ENCODE data around the gene BAD.
"Not testable (repeated sequence)": the region's sequence is repeated elsewhere in the genome, so short reads cannot be mapped to it uniquely, and the experiment has no call there.

BAD gene

DNA sequence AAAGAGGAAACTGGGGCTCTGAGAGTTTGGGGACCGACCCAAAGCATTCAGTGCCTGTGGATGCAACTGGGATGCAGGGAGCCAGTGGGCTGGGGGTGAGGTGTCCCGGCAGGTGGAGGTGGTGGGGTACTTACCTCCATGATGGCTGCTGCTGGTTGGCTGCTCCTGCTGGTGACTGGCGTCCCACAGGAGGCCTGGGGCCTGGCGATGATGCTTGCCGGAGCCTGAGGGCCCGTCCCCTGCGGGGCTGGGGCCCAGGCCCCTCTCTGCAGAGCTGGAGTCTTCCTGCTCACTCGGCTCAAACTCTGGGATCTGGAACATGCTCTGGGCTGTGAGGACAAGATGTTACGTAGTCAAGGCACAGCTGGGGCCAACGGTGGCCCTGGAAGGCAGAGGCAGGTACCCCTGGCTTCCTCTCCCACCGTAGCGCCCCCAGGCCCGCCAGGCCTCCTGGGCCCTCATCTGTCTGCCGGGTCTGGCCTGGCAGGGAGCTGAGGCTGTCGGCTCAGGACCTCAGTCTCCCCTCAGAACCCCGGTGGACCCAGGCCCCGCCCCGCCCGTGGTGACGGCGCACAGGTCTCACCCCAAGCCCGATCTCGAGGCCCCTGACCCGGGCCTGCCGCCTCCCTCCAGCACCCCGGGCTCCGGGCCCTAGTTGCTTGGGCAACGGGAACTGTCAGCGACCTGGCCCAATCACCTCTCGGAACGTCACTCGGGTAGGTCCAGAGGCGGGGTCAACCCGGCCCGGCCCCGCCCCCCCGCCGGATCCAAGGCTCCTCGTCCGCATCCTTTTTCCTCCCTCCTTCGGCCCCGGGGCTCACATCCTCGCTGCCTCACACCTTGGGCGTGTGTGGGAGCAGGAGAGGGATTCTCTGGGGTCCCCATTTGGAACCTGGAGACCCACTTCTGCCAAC, at the start of gene BAD:
BAD (minus strand) TSS at position 618 of the 914 bp plus-strand sequence; CDS start at position 321, 297 bp downstream.
- DNase-seq: peak; percentile 97

DNA sequence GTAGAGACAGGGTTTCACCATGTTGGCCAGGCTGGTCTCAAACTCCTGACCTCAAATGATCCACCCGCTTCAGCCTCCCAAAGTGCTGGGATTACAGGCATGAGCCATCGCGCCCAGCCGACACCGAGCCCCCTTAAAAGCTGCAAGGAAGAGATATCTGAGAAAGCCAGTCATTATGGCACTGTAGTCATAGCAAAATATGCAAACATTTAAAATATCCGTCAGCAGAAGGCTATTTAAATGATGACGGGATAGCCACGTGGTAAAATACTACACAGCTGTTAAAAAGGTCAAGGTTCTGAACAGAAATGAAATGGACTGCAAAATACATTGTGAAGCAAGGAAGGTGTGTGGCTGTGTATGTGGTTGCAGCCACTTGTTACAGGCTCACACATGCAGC, 49.1 kb upstream of the BAD start:
- DNase-seq: no peak

DNA sequence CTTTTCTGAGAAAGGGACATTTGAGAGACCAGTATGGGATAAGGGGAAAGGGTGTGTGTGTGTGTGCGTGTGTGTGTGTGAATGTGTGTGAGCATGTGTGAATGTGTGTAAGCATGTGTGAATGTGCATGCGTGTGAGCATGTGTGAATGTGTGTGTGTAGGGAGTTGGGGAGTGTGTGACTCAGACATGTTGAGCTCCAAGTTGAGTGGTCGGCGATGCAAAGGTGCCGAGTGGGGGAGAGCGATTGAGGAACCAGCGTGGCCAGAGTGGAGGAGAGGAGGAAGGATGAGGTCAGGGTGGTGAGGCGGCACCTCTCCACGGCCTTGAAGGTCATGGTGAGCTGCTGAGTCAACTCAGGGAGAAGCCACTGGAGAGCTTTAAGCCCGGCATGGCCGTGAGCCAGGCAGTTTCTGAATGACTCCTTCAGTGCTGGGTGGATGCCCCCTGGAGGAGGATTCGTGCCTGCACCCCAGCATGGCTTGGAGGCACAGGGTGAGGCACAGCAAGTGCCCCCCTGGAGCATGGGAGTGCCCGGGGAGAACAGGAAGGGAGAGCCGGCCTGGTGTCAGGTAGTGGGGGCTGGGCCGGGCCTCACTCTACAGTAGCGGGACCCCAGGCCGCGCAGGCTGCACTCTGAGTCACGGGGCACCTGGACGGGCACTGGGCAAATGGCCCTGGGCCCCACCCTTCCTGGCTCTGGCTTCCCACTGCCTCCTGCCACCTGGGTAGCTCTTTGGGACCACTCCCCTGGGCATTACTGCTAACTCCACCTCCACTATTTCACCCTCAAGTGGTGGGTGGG, 47.3 kb upstream of the BAD start:
- DNase-seq: peak; percentile 88

DNA sequence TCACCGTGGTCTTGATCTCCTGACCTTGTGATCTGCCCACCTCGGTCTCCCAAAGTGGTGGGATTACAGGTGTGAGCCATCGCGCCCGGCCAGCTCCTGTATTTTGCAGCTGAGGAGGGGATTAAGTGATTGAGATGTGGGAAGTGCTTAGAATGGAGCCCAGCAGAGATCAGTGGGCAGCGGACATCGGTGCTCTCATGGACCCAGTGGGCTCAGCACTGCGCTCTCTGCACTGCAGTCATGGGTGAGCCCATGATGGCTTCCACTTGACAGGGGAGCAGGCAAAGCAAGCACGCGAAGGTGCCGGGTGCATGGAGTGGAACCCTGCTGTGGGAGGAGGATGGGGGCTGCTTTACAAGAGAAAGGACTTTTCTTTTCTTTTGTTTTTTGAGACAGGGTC, 46.4 kb upstream of the BAD start:
- DNase-seq: no peak

DNA sequence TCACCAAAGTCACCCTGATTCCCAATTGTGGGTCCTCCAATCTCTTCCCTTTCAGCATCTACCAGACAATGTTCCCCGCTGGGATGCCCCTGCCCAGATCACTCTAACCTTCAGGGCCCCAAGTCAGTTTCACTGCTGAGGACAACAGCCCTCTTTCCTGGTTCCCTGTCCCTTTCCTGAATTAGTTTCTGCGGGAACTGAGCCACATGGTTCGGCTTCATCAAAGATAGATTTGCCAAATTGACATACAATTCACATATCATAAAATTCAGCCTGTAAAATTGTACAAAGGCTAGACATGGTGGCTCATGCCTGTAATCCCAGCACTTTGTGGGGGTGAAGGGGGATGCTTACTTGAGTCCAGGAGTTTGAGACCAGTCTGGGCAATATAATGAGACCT, 43.5 kb upstream of the BAD start:
- DNase-seq: no peak

DNA sequence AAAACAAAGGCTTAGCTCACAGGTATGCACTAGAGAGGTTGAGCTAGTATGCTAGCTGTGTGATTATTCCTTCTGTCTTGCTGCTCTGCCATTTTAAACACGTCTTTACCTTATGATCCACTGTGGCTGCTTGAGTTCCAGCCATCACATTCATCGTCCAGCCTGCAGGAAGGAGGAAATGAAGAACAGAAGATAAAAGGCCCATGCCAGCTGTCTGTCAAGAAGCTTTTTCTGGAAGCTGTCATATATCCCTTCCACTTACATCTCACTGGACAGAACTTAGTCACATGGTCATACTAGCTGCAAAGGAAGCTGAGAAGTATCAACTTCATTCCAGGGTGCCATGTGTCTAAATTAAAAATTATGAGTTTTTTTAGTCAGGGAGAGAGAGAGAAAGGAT, 42.9 kb upstream of the BAD start:
- no peak for DNase-seq

DNA sequence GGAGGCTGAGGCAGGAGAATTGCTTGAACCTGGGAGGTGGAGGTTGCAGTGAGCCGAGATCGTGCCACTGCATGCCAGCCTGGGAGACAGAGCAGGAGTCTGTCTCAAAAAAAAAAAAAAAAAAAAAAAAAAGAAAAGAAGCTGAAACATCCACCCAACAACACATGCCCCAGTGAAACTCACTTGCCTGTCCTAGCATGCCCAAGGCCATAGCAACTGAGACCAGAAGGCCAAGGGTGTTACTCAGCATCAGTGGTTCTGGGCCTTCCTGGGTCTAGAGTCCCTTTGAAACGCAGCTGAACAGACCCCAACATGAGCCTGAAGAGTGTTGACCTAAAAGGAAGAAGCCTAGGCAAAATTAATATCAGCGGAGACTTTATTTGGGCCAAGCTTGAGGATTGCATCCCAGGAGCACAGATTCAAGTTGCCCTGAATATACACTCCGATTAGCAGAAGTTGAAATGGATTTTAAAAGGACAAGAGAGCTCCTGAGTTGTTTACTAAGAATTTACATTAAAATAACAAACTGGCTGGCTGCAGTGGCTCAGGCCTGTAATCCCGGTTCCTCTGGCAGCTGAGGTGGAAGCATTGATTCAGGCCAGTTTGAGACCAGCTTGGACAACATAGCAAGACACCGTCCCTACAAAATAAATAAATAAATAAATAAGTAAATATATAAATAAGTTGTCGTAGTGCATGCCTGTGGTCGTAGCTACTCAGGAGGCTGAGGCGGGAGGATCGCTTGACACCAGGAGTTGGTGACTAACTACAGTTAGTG, 40.4 kb upstream of the BAD start:
- DNase-seq: no peak

DNA sequence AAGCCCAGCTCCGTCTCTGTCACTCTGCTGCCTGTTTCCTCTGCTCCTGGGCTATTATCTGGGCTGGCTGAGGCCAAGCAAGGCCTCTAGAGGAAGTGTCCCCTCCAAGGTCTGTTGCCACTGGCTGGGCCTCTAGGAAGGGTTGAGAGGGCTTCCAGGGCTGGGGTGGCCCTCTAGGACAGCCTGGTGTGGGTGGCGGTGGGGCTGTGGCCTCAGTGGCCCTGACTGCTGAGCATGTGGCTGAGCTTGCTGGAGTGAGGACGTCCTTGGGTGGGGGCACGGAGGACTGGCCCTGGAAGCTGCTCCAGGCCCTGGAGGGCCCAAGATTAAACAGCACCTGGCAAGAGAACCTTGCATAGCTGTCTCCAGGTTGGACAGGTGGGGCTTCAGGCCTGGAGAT, 39.5 kb upstream of the BAD start:
- not testable (repeated sequence) for DNase-seq

DNA sequence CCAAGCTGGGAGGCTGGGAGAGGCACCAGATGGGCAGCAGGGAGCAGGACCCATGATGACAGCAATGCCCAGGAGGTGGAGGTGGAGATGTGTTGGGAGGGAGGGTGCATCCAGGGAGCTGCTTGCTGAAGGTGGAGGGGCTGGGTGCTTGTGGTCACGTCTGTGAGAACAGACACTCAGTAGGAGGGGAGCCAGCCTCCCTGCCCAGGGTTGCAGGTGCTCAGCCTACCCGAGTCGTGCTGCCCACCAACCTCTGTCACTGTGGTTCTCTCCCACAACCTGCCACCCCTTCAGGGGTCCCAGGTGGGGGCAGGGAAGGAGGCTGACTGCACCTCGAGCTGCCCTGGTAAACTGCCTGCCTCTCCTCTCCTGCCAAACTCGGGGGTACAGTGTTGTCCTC, 38.9 kb upstream of the BAD start:
- DNase-seq: no peak

DNA sequence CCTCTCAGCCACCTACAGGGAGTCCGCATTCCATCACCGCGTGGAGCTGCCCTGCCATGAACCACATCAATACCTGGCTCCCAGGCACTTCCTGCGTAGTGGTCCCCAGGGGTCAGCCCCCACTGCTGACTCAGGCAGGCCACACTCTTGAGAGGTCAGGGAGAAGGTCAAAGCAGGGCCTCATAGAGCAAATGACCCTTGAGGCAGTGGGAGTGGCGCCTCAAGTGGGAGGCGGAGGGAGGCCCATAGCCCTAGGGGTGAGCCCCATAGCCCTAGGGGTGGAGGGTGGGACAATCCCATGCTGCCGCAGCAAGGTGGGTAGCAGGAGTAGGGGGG, 38.4 kb upstream of the BAD start:
- no peak for DNase-seq

DNA sequence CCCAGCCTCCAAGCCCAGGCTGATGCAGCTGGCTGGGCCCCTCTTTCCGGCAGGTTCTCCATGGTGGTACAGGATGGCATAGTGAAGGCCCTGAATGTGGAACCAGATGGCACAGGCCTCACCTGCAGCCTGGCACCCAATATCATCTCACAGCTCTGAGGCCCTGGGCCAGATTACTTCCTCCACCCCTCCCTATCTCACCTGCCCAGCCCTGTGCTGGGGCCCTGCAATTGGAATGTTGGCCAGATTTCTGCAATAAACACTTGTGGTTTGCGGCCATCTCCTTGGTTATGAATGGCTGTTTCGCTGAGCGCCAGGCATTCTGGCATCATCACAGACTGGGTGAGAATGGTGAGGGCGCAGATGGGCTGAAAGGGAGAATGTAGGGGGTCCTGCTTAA, 37.1 kb upstream of the BAD start:
- no peak for DNase-seq

DNA sequence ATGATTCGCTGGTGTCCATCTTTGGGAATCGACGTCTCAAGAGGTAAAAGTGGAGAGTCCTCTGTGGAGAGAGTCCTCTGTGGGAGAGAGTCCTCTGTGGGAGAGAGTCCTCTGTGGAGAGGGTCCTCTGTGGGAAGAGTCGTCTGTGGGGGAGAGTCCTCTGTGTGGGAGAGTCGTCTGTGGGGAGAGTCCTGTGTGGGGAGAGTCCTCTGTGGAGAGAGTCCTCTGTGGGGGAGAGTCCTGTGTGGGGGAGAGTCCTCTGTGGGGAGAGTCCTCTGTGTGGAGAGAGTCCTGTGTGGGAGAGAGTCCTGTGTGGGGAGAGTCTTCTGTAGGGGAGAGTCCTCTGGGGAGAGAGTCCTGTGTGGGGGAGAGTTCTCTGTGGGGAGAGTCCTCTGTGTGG, 36.6 kb upstream of the BAD start:
- no peak for DNase-seq

DNA sequence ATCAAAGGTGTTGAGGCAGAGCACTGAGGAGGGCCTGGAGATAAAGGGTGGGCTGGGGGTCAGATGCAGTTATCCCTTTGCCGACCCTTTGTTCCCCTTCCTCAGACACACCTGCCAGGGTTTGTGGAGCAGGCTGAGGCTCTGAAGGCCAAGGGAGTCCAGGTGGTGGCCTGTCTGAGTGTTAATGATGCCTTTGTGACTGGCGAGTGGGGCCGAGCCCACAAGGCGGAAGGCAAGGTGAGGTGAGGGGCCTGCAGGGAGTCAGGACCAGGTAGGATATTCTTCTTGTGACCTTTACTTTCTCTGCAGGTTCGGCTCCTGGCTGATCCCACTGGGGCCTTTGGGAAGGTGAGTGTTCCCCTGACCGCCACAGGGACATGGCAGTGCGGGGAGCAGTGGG, 36.1 kb upstream of the BAD start:
- DNase-seq: no peak

DNA sequence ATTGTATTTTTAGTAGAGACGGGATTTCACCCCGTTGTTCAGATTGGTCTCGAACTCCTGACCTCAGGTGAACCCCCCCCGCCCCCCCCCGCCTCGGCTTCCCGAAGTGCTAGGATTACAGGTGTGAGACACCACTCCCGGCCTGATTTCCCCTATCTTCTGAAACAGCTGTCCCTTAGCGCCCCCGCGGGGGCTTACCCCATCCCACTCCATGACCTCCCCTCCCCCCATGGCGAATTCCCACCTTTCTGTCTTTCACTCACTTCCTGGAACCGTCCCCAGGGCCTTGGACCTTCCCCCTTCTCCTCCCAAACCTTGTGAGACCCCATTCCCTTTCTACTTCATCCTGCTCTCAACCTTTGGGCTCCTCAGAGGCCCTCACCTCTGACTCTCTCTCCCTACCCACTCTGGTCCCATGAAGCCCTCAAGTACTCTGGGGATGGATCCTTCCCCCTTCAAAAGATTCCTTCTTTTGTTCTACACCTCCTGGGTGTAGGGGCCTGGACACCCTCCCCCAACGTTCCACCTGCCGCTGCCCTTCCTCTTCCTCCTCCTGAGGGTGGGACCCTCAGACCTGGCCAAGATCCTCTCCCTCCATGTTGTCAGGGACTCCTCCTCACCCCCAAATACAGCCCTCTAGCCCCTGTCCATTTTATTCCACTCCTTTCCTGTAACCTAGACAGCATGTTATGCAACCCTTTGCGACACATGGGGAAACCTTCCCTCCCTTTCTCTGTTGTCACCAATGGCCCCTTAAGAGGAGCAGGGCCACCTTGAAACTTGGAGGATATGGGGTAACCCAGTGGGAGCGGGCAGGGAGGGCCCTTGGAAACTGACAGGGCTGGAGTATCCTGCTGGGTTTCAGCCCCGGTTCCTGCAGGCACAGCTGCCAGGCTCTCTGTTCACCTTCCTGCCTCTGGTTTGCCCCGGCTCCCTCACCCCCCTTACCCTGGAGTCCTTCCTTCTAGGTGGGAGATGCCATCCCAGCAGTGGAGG, 34.6 kb upstream of the BAD start:
- no peak for DNase-seq

DNA sequence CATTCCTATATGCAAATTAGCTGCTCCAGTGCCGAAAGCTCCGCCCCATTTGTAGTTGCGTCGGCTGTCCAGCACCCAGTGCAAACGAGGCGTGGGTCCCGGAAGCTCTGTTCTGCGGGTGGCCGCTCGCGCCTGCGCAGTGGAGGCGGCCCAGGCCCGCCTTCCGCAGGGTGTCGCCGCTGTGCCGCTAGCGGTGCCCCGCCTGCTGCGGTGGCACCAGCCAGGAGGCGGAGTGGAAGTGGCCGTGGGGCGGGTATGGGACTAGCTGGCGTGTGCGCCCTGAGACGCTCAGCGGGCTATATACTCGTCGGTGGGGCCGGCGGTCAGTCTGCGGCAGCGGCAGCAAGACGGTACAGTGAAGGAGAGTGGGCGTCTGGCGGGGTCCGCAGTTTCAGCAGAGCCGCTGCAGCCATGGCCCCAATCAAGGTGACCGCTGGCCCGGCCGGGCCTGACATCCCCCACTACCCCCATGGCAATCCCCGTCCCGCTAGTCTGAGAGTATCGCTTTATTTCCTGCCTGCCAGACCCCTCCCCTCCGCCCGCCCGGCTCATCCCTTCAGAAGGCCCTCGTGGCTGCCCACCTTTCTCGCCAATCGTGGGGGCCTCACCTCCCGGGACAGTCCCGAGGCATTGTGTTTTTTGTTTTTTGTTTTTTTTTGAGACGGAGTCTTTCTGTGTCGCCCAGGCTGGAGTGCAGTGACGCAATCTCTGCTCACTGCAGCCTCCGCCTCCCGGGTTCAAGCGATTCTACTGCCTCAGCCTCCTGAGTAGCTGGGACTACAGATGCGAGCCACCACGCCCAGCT, 33.7 kb upstream of the BAD start, which contains the start of gene PRDX5:
PRDX5 (plus strand) TSS at position 161 of the 805 bp plus-strand sequence; CDS start at position 256, 95 bp downstream.
- DNase-seq: peak; percentile 98

DNA sequence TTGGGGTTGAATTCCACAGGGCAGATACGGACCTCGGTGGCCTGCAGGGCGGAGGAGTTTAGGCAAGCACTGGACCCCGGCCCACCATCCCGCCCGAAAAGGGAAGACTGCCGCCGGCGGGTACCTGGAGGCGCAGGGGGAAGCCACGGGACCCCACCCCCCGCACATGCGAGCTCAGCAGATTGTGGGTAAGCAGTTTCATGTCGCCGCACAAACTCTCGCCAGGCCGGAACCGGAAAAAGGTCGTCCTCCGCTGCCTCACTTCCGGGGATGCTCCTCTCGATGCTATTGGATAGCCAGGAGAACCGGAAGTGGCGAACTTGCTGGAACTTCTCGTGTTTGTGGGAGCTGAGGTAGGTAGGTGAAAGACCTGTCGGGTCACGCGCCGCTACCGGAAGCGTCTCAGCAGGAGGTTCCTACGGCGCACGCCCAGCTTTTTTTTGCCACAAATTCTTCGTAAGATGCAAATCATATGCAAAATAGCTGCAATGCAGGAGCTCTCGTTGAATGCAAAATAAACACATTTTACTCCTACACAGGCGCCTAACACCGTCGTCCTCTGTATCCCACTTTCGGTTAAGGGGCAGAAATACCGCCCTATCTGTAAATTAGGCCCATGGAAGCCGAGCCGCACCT, 33.0 kb upstream of the BAD start, which contains the start of gene TRMT112:
TRMT112 (minus strand) TSS at position 235 of the 636 bp plus-strand sequence; CDS start at position 202, 33 bp downstream.
- DNase-seq: peak; percentile 98

DNA sequence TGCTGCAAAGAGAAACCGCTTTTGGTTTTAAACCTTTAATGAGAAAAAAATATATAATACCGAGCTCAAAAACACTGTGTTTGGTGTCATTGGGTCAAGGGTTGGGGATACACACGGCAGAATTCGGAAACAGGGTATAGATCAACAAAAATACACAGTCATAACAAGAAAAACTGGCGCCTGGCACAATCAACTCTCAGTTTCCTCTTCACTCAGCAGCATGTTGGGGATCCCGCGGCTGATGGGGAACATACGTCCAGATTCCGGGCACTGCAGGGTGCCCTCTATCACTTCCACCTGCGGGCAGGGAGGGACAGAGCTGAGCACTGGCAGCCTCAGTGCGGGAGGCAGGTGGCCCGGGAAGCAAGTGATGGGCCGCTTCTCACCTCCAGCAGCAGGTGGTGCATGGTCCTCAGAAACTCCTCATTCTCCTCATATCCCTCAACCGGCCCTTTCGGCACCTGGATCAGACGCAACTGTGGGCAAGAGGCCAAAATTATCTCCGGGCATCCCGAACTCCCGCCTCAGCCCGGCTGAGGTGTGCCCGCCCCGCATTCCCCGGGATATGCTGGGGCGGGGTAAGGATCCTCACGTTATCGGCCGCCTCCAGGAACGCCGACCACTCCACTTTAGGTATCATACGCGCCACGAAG, 32.3 kb upstream of the BAD start:
- DNase-seq: peak; percentile 81

DNA sequence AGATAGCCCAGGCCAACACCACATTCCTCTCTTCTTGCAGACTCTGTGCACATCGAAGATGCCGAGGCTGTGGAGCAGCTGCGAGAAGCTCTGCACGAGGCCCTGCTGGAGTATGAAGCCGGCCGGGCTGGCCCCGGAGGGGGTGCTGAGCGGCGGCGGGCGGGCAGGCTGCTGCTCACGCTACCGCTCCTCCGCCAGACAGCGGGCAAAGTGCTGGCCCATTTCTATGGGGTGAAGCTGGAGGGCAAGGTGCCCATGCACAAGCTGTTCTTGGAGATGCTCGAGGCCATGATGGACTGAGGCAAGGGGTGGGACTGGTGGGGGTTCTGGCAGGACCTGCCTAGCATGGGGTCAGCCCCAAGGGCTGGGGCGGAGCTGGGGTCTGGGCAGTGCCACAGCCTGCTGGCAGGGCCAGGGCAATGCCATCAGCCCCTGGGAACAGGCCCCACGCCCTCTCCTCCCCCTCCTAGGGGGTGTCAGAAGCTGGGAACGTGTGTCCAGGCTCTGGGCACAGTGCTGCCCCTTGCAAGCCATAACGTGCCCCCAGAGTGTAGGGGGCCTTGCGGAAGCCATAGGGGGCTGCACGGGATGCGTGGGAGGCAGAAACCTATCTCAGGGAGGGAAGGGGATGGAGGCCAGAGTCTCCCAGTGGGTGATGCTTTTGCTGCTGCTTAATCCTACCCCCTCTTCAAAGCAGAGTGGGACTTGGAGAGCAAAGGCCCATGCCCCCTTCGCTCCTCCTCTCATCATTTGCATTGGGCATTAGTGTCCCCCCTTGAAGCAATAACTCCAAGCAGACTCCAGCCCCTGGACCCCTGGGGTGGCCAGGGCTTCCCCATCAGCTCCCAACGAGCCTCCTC, 31.4 kb upstream of the BAD start:
- not testable (repeated sequence) for DNase-seq
